GM10266 (cell line): ENCODE results near the gene RAB3IP.

Experiments
- DNase-seq: peaks from one replicate; pipeline ENCODE4 v3.0.0; 2012; ENCODE audit errors: extremely low spot score
- TF ChIP-seq, protein P1 (sequence below): IDR thresholded peaks from 2 replicates; pipeline ENCODE4 v1.5.1; 2012; ENCODE audit warnings: mild to moderate bottlenecking, low read depth; ENCODE audit not compliant: control insufficient read depth, insufficient read depth; ENCODE audit errors: missing control alignments

The RAB3IP gene, protein sequence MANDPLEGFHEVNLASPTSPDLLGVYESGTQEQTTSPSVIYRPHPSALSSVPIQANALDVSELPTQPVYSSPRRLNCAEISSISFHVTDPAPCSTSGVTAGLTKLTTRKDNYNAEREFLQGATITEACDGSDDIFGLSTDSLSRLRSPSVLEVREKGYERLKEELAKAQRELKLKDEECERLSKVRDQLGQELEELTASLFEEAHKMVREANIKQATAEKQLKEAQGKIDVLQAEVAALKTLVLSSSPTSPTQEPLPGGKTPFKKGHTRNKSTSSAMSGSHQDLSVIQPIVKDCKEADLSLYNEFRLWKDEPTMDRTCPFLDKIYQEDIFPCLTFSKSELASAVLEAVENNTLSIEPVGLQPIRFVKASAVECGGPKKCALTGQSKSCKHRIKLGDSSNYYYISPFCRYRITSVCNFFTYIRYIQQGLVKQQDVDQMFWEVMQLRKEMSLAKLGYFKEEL

DNA sequence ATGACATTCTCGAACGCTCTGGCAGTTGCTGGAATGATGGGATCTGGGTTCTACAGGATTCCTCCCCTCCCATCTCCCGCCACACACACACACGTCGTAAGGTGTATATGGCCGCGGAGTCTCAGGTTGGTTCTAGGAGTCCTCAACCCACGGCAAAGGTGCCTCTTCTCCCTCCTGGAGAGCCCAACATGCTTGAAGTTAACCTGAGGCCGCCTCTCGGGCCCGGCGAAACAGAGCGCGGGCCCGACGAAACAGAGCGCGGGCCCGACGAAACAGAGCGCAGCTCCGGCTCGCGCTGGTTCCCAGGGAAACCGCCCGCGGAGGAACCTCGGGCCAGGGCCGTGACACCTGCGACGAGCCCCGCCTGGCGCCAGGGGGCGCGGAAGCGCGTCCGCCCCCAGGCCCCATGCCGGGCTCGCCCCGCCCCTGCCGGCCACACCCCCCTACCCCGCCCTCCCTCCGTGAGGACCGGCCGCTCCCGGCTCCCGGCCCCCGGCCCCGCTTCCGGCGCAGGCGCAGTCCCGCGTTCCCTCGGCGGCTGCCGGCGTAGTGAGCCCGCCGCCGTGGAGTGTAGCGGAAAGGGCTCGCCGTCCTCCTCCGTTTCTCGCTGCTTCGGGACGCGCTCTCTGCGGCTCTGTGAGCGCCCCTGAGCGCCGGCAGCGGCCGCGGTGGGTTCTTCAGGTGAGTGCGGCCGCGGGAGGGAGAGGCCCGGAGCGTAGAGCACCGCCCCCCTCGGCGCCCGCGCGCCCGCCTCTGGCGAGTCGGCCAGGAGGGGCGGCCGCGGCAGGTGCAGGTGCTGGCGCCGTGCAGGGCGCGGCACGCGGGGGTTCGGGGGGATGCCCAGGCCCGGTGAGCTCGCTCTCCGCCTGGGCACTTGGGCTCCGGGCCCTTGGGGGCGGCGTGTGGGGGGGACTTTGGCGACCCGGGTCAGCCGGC, at the start of gene RAB3IP:
TSS of gene RAB3IP (plus strand) at position 510 of the 936 bp plus-strand sequence. CDS start 16,549 bp downstream, outside the sequence.
- DNase-seq: peak; percentile 99
- TF ChIP-seq, protein P1, sequence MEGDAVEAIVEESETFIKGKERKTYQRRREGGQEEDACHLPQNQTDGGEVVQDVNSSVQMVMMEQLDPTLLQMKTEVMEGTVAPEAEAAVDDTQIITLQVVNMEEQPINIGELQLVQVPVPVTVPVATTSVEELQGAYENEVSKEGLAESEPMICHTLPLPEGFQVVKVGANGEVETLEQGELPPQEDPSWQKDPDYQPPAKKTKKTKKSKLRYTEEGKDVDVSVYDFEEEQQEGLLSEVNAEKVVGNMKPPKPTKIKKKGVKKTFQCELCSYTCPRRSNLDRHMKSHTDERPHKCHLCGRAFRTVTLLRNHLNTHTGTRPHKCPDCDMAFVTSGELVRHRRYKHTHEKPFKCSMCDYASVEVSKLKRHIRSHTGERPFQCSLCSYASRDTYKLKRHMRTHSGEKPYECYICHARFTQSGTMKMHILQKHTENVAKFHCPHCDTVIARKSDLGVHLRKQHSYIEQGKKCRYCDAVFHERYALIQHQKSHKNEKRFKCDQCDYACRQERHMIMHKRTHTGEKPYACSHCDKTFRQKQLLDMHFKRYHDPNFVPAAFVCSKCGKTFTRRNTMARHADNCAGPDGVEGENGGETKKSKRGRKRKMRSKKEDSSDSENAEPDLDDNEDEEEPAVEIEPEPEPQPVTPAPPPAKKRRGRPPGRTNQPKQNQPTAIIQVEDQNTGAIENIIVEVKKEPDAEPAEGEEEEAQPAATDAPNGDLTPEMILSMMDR: peak; percentile 82

DNA sequence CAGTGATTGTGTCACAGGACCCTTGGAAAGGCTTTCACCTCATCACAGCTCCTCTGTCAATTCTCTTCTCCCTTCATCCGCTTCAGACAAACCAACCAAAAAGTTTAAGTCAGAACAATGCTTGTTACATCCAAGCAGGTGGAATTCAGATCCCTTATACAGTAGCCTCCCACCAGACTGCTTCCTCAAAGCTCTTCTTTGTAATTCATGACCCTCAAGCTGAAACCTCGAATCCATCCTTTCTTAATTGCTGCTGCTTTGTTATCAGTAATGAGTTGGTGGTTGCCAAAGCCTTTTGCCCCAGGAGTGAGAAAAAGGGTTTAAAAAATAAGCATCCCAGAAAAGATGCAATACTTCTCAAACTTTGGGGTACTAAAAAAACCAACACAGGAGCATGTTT, 49.0 kb upstream of the RAB3IP start:
- TF ChIP-seq, protein P1: no peak
- DNase-seq: no peak

DNA sequence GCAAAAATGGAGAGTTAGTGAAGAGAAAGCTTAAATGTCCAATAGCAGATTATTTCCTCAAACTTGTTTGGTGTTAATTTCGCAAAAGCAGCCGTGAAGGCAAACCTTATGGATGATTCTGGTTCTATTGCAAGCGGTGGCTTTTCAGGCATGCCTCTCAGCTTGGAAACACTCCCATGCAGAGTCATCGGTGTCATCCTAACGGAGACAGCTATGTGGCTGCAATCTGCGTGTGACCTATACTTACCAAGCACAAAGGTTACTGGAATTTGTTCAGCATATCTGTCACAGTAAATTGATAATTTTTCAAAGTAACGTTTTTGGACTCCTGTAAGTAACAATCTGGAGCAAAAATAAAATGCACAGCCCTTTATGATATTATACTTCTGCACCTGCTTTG, 44.5 kb upstream of the RAB3IP start:
- TF ChIP-seq, protein P1: no peak
- DNase-seq: no peak

GRCh38 chr12:69698054-69698453, 40.6 kb upstream of the RAB3IP start:
- TF ChIP-seq, protein P1: no peak
- no peak for DNase-seq

DNA sequence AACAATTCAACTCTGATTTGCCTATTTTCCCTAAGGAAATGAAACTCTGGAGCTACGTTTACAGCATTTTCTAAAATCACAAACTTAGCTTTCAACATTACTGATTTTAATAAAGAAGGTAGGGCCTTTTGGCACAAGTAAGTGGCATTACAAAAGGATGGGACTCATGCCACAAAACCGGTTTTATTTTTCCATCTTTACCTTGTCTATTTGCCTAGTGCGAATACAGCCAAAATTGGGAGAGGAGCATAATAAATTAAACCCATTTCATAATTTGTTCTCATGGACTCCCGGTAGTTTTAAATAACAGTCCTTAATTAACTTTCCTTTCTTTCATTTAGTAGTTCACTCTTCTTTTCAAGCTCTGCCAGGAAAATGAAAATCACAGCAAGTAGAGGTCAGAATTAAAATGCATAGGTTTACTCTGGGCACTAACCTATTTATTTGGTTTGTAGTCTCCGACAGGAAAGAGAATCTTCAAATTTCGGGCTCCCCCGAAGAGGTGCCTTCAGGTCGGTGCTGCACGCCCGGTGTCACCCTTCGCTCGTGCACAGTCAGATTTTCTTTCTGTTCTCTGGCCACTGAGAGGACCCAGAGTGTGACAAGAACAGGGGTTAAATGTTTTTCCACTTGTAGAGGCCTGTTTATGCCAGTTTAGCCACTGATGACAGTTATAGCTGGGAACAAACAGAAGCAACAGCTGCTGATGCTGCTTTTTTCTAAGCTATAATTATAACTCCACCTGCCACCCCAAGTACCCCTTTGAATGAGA, 39.7 kb upstream of the RAB3IP start, which contains the start of gene BEST3:
TSS of gene BEST3 (minus strand) at position 535 of the 772 bp plus-strand sequence. CDS start 1,505 bp downstream, outside the sequence.
- TF ChIP-seq, protein P1: no peak
- no peak for DNase-seq

DNA sequence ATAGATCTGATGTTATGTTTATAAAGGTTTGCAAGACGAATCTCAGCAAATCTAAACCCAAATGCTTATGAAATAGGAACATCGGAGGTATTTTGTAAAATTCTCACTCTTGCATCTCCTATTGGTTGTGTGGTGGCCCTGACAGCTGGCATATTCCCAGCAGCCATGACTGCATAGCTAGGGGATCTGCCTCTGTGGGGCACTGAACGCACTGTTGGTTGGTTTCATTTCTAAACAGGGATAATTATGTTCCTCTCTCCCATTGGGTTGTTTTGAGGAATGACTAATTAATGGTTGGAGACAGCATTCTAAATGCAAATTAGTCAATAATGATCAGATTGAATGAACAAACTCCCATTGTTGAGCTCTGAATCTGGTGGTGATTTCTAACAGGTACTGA, 36.8 kb upstream of the RAB3IP start:
- DNase-seq: no peak
- TF ChIP-seq, protein P1: no peak
